Activated T-cell treated with anti-CD3 and anti-CD28 coated beads for 48 hours (primary cell): ENCODE data around the gene MACROD1.

Experiments used
- DNase-seq: peaks from one replicate; pipeline ENCODE4 v3.0.0-alpha.2; 2020; ENCODE audit warnings: low read depth

The MACROD1 gene

GRCh38 chr11:64013141-64013896 lies 152.6 kb downstream of the MACROD1 start:
- DNase-seq, result no peak

- no peak for DNase-seq
Observed at GRCh38 chr11:64011371-64011770, 154.5 kb downstream of the MACROD1 start.

DNA sequence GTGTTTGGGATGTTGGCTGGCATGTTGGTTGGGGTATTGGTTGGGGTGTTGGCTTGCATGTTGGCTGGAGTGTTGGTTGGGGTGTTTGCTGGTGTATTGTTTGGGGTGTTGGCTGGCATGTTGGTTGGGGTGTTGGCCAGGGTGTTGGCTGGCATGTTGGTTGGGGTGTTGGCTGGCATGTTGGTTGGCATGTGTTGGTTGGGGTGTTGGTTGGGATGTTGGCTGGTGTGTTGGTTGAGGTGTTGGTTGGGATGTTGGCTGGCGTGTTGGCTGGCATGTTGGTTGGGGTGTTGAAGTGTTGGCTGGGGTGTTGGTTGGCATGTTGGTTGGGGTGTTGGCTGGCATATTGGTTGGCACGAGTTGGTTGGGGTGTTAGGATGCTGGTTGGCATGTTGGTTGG lies 155.1 kb downstream of the MACROD1 start:
- DNase-seq, result no peak

GRCh38 chr11:64009710-64010109 lies 156.2 kb downstream of the MACROD1 start:
- no peak for DNase-seq

- no peak for DNase-seq
Observed at GRCh38 chr11:64008914-64009633, 156.8 kb downstream of the MACROD1 start.

DNA sequence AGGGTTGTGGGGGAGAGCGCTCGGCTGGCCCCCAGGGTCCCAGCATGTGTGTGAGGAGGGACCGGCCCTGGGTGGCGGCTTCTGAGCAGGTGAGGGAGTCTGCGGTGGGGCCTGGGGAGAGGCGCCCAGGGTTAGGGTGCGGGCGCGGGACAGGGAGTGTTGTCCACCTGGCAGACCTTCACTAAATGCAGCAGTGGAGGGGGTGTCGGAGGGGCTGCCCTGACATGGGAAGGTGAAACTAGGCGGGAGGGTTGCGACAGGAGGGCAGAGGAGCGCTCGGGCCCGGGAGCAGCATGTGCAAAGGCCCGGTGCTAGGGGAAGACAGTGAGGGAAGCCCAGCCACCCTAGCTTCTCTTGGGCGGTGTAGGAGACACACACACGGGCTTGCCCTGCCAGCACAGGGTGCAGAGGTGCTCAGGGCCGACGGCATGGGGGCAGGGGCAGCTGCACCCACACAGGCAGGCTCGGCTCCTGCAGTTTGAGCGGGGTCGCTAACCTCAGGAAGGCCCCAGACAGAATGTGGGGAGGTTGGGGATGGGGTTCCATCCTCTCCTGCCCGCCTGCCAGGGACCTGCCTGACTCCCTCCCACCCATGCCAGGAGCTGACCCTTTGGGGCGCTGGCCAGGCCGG lies 157.5 kb downstream of the MACROD1 start:
- no peak for DNase-seq

DNA sequence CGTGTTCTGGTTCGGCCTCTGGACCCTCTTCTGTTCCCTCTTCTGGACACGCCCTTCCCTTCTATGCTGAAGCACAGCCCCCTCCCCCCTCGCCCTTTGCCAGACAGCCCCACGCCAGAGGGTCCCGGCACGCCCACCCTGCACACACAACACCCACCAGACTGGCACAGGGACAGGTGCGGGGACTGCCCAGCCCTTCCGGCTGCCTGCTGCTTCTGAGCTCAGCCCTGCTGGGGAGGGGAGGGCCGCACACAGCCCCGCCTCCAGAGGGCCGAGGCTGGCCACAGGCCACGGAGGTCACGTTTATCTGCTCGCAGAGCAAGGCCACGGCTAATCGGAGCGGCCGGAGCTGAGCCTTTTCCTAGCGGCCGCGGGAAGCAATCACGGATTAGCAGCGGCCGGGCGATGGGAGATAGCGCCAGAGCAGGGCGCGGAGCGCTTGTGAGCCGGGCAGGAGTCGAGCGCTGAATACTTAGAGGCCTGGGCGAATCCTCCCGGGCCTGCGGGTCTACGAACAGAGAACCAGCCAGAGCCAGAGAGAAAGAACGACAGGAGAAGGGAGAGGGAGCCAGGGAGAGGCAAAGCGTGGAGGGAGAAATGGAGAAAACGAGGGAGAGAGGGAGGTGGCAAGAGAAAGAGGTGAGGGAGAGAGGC lies 158.2 kb downstream of the MACROD1 start:
- no peak for DNase-seq

GRCh38 chr11:64007160-64007628 lies 158.7 kb downstream of the MACROD1 start:
- no peak for DNase-seq

- DNase-seq, result no peak
Observed at GRCh38 chr11:64006398-64006797, 159.5 kb downstream of the MACROD1 start.

GRCh38 chr11:64005691-64006090 lies 160.2 kb downstream of the MACROD1 start:
- no peak for DNase-seq

DNA sequence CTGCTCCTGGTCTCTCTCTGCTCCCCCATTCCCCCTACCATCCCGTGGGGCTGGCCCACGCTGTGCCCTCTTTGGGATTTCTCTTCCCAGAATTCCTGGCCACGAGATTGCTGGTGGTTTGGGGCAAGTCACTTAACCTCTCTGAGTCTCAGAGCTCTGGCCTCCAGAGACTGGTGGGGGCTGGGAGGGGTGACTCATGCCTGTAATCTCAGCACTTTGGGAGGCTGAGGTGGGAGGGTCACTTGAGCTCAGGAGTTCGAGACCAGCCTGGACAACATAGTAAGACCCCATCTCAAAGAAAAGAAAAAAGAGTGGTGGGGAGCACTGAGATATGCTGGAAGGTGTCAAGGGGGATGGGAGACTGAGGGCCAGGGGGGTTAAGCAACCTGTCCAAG lies 161.3 kb downstream of the MACROD1 start:
- DNase-seq, result no peak

GRCh38 chr11:64003807-64004589 lies 161.9 kb downstream of the MACROD1 start:
- no peak for DNase-seq

- DNase-seq, result no peak
Observed at GRCh38 chr11:64001484-64002420, 164.2 kb downstream of the MACROD1 start.

GRCh38 chr11:64000740-64001483 lies 165.0 kb downstream of the MACROD1 start:
- DNase-seq, result no peak

GRCh38 chr11:64000026-64000739 lies 165.7 kb downstream of the MACROD1 start:
- peak; percentile 72 for DNase-seq

DNA sequence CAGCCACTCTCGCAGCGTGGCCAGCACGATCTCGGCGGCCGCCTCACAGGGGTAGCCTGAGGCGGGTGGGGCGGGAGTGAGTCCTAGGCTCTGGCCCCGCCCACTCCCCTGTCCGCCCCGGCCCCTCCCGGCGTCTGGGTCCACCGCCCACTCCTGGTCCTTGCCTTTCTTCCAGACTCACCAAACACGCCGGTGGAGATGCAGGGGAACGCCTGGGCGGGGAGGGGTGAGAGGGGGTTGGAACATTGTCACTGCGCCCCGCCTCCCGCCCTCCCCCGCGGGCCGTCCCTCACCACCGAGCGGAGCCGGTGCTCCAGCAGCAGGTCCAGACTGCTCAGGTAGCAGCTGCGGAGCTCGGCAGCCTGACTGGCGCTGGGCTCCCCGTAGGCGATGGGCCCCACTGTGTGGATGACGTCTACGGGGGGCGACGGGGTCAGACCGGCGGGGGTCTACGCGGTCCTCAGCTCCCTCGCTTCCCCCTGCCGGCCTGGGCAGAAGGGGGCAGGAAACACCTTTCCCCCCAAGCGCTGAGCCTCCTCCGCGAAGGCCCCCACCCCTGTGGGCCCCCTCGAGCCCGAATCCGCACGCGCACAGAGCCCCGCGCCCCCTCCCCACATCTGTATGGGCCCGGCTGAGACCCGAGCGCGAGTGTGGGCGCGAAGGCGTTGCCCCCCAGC lies 166.4 kb downstream of the MACROD1 start:
- DNase-seq, result peak; percentile 57

DNA sequence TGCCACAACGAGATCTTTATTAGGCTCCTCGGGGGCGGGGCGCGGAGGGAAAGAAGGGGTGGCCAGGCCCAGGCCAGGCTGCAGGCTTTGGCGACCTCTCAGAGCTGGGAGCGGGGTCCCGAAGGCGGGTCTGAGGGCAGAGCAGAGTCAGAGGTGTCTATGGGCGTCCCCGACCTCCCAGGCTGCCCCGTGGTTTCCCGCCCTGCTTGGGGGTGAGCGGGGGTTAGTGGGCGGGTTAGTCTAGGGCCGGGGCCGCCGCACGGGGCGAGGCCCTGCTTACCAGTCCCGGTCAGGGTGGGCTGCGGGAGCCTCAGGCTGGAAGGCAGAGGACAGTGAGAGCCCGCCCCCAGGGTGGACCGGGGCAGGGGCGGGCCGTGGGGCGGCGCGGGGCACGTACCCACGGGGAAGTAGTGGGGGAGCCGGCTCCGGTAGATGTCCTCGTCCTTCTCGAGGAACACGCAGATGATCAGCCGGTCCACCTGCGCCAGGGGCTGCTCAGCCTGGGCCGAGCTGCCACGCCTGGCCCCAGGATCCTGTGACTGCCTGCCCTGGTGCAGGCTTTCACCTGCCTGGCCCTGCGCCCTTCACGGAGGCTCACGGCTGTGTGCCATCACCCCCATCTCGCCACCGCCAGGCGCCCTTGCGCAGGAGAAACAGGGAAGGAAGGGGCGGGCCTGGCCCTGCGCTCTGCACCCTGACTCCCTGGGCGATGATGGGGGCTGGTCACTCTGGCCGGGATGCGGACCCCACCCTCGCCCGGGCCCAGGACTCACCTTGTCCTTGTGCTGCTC lies 167.2 kb downstream of the MACROD1 start:
- peak; percentile 18 for DNase-seq
